Psoas muscle (tissue), 8 donors: ENCODE measurements around the gene FGFR3. TPM values are rescaled to one million over a fixed set of nuclear protein-coding genes. Genes with fewer than 3 reads are reported as not detected.

ENCODE experiments used
- ATAC-seq, 4 donors: fragments of 200-7000 bp; cut with Tn5 transposase; one replicate each; pipeline ENCODE4 v1.9.1; 2020; ENCODE audit warnings: moderate library complexity in 3 of 4, mild to moderate bottlenecking in 2 of 4
- DNase-seq, 2 donors: peaks; one replicate each; pipeline ENCODE4 v3.0.0-alpha.2; 2020
- H3K27ac ChIP-seq: fragments of 200-600 bp; one replicate; pipeline ENCODE4 v1.8.0; 2022
- H3K27me3 ChIP-seq, 3 donors: fragments of 200-600 bp in 1 of 3; one replicate each; pipeline versions ENCODE4 v1.6.1 to v1.8.0; 2013 to 2022; ENCODE audit warnings: low read length in 2 of 3, mild to moderate bottlenecking in 2 of 3, moderate library complexity in 1 of 3; ENCODE audit not compliant: insufficient read depth in 3 of 3
- H3K36me3 ChIP-seq, 2 donors: fragments of 200-600 bp in 1 of 2; one replicate each; pipeline versions ENCODE4 v1.6.1 to v1.8.0; 2013 to 2022; ENCODE audit warnings: low read depth in 1 of 2, mild to moderate bottlenecking in 1 of 2, moderate library complexity in 1 of 2; ENCODE audit not compliant: insufficient read depth in 1 of 2
- H3K4me1 ChIP-seq: fragments of 200-600 bp; one replicate; pipeline ENCODE4 v1.8.0; 2022
- H3K4me3 ChIP-seq: fragments of 200-600 bp; one replicate; pipeline ENCODE4 v1.8.0; 2022; ENCODE audit warnings: mild to moderate bottlenecking
- H3K9me3 ChIP-seq: fragments of 200-600 bp; one replicate; pipeline ENCODE4 v1.8.0; 2022
- CTCF ChIP-seq: fragments of 200-600 bp; IDR thresholded peaks from one replicate; pipeline ENCODE4 v1.8.0; 2022; ENCODE audit warnings: antibody characterized with exemption
- WGBS, 3 donors: extraction: QIAGEN DNeasy Blood & Tissue Kit; methylation state at CpG; one replicate each; pipeline versions ENCODE4 v1.1.6 to v1.1.7; 2013; 5-methylcytosine and 5-hydroxymethylcytosine counted together
- intact Hi-C, 2 donors: fragments of 100-400 bp; cut with DNase I; formaldehyde crosslinking; loops; one replicate each; pipeline versions ENCODE4 v1.11.0 to v1.14.2; 2022
- polyA plus RNA-seq, 3 donors: library from polyadenylated mRNA; stranded (reverse); fragments of 200-250 nt; gene quantifications; one replicate each; pipeline ENCODE4 v1.2.3, GENCODE V29; 2013
- total RNA-seq, 4 donors: library from RNA; stranded (reverse); fragmentation: NEBNext Ultra II Directional in 2 of 4; extraction: Animal tissue kit (Norgen Biotek cat#: 25700) in 2 of 4; gene quantifications; one replicate each; pipeline versions ENCODE4 v1.2.1 to v1.2.4, GENCODE V29; 2021 to 2023
- donor health status: healthy with polysubstance abuse.
- donor health status: DM: no; HTN: no; CAD: no; lungs with moderate emphysema.
- donor health status: Bipolar disorder and iron deficiency.
- donor health status: healthy.
- donor health status: DM: yes; HTN: yes; CAD: no.
- donor health status: DM: no; HTN: no; CAD: no.
- donor health status: DM: no; HTN: no; CAD: no.
- donor health status: DM: yes; HTN: yes; CAD: no.

Gene FGFR3
- total and polyA plus RNA-seq, 7 donors: 0.17 to 1.1 (median 0.30) TPM

- 65 to 73% (median 73%) methylated on average over 9 of the region's 9 CpGs for WGBS, 3 donors
Observed at GRCh38 chr4:1813915-1814314, 20.8 kb downstream of the FGFR3 start.

GRCh38 chr4:1814453-1814852, 21.4 kb downstream of the FGFR3 start:
- no peak for TF ChIP-seq CTCF
- H3K4me1 ChIP-seq: peaks cover 17% of the 10 kb centered on the region
- no peak overlapping the region for H3K4me3 ChIP-seq
- no peak for DNase-seq
- no peaks in the 10 kb centered on the region for H3K9me3 ChIP-seq
- WGBS, 3 donors: 92 to 96% (median 95%) methylated on average over 8 of the region's 8 CpGs
- intact Hi-C loops: loop anchor here (5.0 kb wide), 2 partner anchors 67 to 88 kb away; no protein-coding TSS in a partner anchor
- peaks cover 11 to 72% of the 10 kb centered on the region in 2 donors for H3K36me3 ChIP-seq
- H3K27me3 ChIP-seq: no peaks in the 10 kb centered on the region
- no peak overlapping the region for H3K27ac ChIP-seq
- no peak for ATAC-seq

More at GRCh38 chr4:1813915-1814314, 20.8 kb downstream of the FGFR3 start:
- Histone ChIP-seq H3K27ac (no peak overlapping the region), H3K4me3 (no peak overlapping the region), H3K9me3 (no peaks in the 10 kb centered on the region), H3K27me3 (no peaks in the 10 kb centered on the region), H3K36me3 (peaks cover 11 to 67% of the 10 kb centered on the region in 2 donors), H3K4me1 (peaks cover 12% of the 10 kb centered on the region)
- no peak for TF ChIP-seq CTCF
- intact Hi-C loops: loop anchor here (5.0 kb wide), 2 partner anchors 67 to 88 kb away; no protein-coding TSS in a partner anchor
- DNase-seq: no peak
- ATAC-seq: no peak

- 91 to 93% (median 92%) methylated on average over 34 of the region's 34 CpGs for WGBS, 3 donors
- ATAC-seq (no peak), DNase-seq (no peak)
- Histone ChIP-seq H3K27ac (no peak overlapping the region), H3K4me1 (peaks cover 23% of the 10 kb centered on the region), H3K27me3 (no peaks in the 10 kb centered on the region), H3K9me3 (no peaks in the 10 kb centered on the region), H3K4me3 (no peak overlapping the region), H3K36me3 (peaks cover 11 to 78% of the 10 kb centered on the region in 2 donors)
- intact Hi-C loops: no loop called here
- no peak for TF ChIP-seq CTCF
Observed at GRCh38 chr4:1815096-1815996, 22.3 kb downstream of the FGFR3 start.

- Histone ChIP-seq H3K9me3 (no peaks in the 10 kb centered on the region), H3K36me3 (peaks cover 11 to 85% of the 10 kb centered on the region in 2 donors), H3K4me3 (no peak overlapping the region), H3K27ac (no peak overlapping the region), H3K4me1 (peaks cover 23% of the 10 kb centered on the region), H3K27me3 (no peaks in the 10 kb centered on the region)
- no peak for DNase-seq
- ATAC-seq: no peak
- intact Hi-C loops: no loop called here
- 90 to 93% (median 91%) methylated on average over 25 of the region's 25 CpGs for WGBS, 3 donors
- no peak for TF ChIP-seq CTCF
Observed at GRCh38 chr4:1815997-1816860, 23.1 kb downstream of the FGFR3 start.
